Measurements from ENCODE around the gene DPH5. TPM values are rescaled to one million over a fixed set of nuclear protein-coding genes. Genes with fewer than 3 reads are reported as not detected.
A peak's percentile ranks its signal among the peaks of the same experiment; 100 is the strongest.

Gene DPH5
- total and polyA plus RNA-seq, 2 experiments from 2014 or later = 35.8 to 39.2 TPM

DNA sequence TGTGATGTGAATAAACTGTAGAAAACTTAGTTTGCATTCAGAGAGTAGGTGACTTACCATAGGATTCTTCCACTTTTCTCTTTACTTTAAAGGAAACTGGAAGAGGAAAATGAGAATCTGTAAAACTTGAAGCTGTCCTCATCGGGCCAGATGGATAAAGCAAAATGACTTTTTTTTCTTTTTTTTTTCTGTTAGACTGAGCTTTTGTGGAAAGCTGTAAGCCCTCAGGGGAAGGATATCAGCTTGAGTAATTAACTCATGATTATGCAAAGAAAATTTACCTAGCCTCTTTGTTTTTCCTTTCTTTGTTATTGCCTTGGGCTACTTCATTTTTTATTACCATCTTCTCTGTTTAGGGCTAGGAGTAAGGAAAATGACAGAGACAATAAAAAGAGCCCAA, 53.4 kb downstream of the DPH5 start:
- Histone ChIP-seq H3K27me3 (no peaks in the 10 kb centered on the region), H3K36me3 (peaks cover 3% of the 10 kb centered on the region), H3K4me3 (no peak overlapping the region), H3K9me3 (ENCODE audit: low read depth) (no peaks in the 10 kb centered on the region), H3K27ac (no peak overlapping the region), H3K4me1 (ENCODE audit: low read depth) (peaks cover 28% of the 10 kb centered on the region)
- TF ChIP-seq, protein P1, sequence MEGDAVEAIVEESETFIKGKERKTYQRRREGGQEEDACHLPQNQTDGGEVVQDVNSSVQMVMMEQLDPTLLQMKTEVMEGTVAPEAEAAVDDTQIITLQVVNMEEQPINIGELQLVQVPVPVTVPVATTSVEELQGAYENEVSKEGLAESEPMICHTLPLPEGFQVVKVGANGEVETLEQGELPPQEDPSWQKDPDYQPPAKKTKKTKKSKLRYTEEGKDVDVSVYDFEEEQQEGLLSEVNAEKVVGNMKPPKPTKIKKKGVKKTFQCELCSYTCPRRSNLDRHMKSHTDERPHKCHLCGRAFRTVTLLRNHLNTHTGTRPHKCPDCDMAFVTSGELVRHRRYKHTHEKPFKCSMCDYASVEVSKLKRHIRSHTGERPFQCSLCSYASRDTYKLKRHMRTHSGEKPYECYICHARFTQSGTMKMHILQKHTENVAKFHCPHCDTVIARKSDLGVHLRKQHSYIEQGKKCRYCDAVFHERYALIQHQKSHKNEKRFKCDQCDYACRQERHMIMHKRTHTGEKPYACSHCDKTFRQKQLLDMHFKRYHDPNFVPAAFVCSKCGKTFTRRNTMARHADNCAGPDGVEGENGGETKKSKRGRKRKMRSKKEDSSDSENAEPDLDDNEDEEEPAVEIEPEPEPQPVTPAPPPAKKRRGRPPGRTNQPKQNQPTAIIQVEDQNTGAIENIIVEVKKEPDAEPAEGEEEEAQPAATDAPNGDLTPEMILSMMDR (IDR thresholded peaks at IDR 0.05; ENCODE audit: low read depth, low read length) = no peak
- DNase-seq (ENCODE audit: low read depth in 1 of 2, low spot score in 1 of 2) = no peak

DNA sequence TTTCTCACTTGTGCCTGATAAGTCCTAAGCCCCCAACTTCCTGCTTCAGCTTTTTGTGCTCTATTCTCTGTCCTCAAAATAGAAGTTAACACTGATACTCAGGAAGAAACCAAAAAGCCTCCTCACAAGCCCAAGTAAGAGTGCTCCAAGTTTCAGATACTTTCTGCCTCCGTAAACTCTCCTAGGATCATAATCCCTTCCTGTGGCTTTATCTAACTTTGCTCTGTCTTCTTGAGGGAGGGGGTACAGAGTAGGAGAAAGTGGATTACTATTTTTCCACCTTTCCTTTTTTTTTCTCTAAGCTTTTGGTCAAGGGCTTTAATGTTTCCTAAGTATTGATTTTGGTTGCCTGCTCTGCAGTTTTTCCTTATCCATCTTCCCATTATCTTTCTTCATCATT, 54.6 kb downstream of the DPH5 start:
- DNase-seq (ENCODE audit: low read depth in 1 of 2, low spot score in 1 of 2) = no peak

DNA sequence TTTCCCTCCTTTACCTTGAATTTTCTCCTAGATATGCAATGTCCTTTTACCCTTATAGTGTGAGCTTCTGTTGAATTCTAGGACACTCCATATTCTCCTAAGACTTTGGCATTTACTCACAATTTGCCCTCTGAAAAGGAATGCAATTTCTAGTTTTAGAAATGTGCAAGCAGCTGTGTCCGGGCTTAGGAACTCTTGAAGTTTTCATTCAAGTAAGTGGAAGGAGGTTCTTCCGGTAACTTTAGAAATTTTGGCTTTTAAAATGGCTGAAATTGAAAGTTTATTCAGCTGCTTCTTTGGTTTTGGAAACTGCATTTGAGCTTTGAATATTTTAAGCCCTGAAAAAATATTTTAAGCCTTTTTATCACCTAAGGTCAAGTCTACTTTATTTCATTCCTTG, 56.3 kb downstream of the DPH5 start:
- H3K4me1 ChIP-seq (ENCODE audit: low read depth) = peaks cover 28% of the 10 kb centered on the region
- H3K4me3 ChIP-seq = no peak overlapping the region
- H3K27me3 ChIP-seq = no peaks in the 10 kb centered on the region
- peak overlapping the region; percentile 41 for H3K27ac ChIP-seq
- TF ChIP-seq, protein P1 (IDR thresholded peaks at IDR 0.05; ENCODE audit: low read depth, low read length) = no peak
- no peaks in the 10 kb centered on the region for H3K9me3 ChIP-seq (ENCODE audit: low read depth)
- DNase-seq (ENCODE audit: low read depth in 1 of 2, low spot score in 1 of 2) = no peak
- peaks cover 13% of the 10 kb centered on the region for H3K36me3 ChIP-seq

More for the DNA sequence above, 54.6 kb downstream of the DPH5 start:
- no peak overlapping the region for H3K4me3 ChIP-seq
- peaks cover 28% of the 10 kb centered on the region for H3K4me1 ChIP-seq (ENCODE audit: low read depth)
- TF ChIP-seq, protein P1 (IDR thresholded peaks at IDR 0.05; ENCODE audit: low read depth, low read length) = no peak
- H3K27ac ChIP-seq = no peak overlapping the region
- peaks cover 7% of the 10 kb centered on the region for H3K36me3 ChIP-seq
- H3K9me3 ChIP-seq (ENCODE audit: low read depth) = no peaks in the 10 kb centered on the region
- no peaks in the 10 kb centered on the region for H3K27me3 ChIP-seq

DNA sequence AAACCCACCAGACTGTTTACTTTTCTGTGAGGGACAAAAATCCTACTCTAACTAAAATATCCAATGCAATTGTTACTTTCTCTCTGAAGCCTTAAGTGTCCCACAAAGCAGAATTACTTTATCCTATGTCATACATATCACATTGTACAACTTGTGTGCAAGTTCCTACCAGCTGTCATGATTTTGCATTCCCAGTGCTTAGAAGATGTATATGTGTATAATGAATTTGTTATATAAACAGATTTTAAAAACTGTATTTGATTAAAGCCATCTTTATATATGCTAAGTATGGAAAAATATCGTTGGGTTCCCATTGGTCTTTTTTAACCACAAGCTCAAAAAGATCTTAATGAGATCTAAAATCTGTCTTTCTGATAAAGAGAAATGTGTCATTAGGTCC, 57.0 kb downstream of the DPH5 start:
- DNase-seq (ENCODE audit: low read depth in 1 of 2, low spot score in 1 of 2) = no peak
- H3K36me3 ChIP-seq = peaks cover 13% of the 10 kb centered on the region

DNA sequence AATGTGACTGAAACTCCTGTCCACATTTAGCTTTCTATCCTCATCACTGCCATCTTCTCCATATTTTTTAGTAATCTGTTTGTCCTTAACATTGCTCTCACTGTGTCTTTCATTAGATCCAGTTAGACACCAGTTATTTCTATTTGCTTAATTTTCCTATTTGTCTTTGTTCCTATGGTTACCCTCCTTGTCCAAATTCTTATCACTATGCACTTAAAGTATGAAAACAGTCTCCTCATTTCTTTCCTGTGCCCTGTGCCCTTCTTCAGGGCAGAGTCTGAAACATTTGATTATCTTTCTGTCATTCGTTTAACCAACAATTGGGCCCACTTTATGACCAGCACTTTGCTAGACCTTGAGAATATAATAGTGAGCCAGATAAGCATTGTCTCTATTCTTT, 65.5 kb downstream of the DPH5 start:
- TF ChIP-seq, protein P1 (IDR thresholded peaks at IDR 0.05; ENCODE audit: low read depth, low read length) = no peak
- no peak overlapping the region for H3K4me3 ChIP-seq
- DNase-seq (ENCODE audit: low read depth in 1 of 2, low spot score in 1 of 2) = no peak
- H3K27me3 ChIP-seq = no peaks in the 10 kb centered on the region
- peaks cover 7% of the 10 kb centered on the region for H3K36me3 ChIP-seq
- peaks cover 19% of the 10 kb centered on the region for H3K4me1 ChIP-seq (ENCODE audit: low read depth)
- H3K27ac ChIP-seq = no peak overlapping the region
- no peaks in the 10 kb centered on the region for H3K9me3 ChIP-seq (ENCODE audit: low read depth)

More for the DNA sequence above, 57.0 kb downstream of the DPH5 start:
- H3K27ac ChIP-seq = peak overlapping the region; percentile 41
- peaks cover 28% of the 10 kb centered on the region for H3K4me1 ChIP-seq (ENCODE audit: low read depth)
- H3K9me3 ChIP-seq (ENCODE audit: low read depth) = no peaks in the 10 kb centered on the region
- H3K4me3 ChIP-seq = no peak overlapping the region
- no peaks in the 10 kb centered on the region for H3K27me3 ChIP-seq
- TF ChIP-seq, protein P1 (IDR thresholded peaks at IDR 0.05; ENCODE audit: low read depth, low read length) = no peak

All from cardiac muscle cell (in vitro differentiated cells and primary cell).